Stimulated activated naive CD4-positive, alpha-beta T cell treated with Interleukin-2 at 50 U/mL for 16 hours (primary cell): Measurements from ENCODE around the gene DKK3.
"Not testable (repeated sequence)": the region's sequence is repeated elsewhere in the genome, so short reads cannot be mapped to it uniquely, and the experiment has no call there.

Experiments
- DNase-seq: peaks from one replicate; lab custom pipeline; 2025; lab: John Stamatoyannopoulos, UW

DKK3 gene

DNA sequence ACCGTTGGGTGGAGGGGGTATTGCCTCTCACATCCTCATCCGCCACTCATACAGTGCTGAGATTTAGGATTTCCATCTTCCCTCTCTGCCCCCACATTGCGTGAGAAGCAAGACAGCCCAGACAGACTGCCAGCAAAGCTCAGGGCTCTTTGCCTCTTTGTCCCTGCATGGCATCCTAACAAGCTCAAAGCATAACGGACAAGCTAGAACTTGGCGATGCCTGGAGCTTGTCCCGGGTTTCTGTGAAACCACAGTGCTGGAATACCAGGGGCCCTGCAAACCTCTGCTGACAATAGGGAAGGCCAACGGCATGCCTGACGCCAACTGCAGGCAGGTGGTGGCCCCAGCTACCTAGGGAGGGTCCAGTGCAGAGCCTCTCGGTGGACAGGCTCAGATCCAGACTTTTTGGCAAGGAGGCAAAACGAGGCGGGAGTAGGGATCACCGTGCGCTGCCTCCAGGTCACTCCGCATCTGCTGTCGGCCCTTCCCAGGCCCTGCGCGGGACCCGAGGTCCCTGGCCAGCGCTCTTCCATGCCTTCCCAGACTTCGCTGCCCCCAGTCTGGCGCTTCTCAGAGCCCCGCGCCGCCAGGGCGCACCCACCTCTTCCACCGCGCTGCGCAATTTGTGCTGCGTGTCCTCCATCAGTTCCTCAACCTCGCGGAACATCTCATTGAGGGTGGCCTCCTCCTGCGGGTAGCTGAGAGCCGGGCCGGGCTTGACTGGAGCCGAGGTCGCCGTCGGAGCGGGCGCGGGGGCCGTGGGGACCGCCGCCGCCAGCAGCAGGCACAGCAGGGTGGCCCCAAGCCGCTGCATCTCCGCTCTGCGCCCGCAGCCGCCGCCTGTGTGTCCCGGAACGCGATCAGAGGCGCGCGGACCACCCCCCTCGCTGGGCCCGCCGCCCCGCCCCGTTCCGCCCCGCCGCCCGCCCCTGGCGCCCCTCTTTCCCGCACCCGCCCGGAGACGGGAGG, at the start of gene DKK3:
DKK3 (minus strand) TSS at position 858 of the 969 bp plus-strand sequence; CDS start at position 814, 44 bp downstream.
- DNase-seq, result no peak

DNA sequence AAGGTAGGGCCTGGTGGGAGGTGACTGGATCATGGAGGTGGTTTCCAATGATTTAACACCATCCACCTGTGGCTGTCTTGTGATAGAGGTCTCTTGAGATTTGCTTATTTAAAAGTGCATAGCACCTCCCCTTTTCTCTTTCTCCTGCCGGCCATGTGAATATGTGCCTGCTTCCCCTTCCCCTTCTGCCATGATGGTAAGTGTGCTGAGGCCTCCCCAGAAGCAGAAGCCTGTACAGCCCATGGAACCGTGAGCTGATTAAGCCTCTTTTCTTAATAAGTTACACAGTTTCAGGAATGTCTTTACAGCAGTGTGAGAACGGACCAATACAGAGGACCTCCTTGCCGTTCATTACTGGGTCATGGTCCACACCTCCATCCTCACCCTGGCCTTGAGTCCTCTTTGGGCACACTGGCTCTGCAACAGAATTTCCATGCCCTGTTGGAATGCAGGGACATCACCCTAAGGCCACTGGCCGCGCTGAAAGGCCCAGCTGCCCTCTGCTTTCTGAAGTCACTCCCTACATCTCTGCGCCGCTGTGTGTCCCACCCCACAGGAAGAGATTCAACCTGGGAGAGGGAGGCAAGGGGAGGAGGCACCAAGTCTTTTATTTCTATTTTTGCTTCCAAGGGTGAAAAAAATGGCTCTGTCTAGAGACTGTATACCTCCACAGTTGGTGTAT, 49.0 kb upstream of the DKK3 start:
- no peak for DNase-seq

- DNase-seq, result no peak
Measured at GRCh38 chr11:12056119-12056518, 47.7 kb upstream of the DKK3 start.

DNA sequence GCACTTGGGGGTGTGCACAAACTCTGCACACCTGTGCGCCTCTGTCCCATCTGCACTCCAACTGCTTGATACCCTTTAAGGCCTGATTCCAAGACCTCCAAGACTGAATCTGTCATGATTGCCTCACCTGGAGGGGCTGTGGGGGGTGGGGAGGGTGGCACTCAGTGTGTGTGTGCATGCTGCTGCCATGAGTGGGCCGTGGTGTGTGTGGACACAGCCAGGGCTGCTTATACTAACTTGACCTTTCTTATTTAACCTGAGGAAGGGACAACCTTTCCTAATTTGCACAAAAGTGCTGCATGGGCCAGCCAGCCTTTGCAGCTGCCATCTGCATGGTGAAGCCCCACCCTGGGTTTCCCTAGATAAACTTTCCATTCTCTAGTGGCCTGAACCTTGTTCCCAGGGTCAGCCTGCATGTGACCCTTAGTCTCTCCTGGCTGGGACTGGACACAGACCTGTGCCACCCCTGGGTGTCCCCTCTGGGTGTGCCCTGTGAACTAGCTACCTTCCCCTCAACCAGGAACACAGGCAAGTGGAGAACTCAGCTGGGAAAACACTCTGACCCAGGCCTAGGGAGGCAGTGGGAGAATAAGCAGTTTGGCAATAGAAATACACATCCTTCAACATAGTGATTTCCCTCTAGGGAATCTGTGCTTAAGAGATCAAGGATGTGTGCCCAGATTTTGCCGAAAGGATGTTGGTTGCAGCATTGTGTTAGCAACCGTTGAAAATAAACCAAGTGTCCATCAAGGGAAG, 45.4 kb upstream of the DKK3 start:
- DNase-seq, result no peak

DNA sequence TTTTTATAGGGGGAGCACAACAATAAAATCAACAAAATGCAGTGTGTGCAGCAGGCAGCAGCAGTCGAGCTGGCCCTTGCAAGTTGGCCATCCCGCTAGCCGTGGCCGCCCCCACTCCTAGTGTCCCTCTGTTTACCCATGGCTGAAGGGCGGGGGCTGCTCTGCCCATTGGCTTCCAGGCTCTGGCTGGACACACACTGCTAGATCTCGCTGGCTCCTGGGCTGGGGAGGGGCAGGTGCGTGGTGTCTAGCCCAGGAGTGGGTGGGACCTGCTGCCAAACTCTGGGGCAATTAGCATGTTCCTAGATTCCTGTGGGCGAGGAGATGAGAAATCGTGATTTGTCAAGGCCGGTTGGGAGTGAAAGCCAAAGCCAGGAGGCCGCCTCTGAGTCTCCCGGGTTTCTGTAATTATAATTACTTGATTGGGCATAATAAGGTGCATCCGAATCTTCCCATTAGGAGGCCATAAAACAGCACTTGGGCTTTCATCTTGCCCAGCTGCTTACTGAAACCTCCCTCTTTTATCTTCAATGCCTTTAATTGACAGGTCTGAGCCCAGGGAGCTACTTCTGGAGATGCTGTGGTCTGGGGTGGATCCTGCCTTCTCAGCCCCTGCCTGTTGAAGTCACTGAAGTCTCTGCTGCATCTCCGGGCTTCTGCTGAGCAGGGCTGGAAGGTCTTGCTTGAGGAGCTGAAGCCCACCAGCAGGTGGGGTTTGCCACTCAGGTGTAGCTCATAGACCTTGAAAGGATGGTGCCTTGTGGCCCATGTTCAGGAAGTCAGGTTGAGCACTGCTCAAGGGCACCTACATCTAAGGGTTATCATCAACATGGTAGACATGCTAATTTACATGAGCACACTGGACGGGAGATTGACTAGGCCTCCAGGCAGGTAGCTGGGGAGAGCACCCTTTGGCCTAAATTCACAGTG, 44.5 kb upstream of the DKK3 start:
- DNase-seq, result no peak

DNA sequence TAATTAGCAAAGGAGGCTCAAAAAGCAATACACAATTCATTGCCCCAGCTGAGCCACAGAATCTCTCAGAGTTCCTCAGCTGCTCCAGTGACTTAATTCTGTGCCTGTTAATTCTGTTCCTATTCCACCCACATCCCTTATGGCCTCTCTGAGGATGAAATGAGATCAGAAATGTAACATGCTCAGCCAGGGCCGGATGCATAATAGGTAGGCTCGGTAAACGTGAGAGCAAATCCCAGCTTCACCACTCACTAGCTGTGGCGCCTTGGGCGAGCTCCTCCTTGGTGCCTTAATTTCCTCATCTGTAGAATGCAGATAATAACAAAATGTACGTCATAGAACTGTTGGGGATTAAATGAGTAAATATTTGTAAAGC, 42.8 kb upstream of the DKK3 start:
- no peak for DNase-seq

- no peak for DNase-seq
Measured at GRCh38 chr11:12050470-12051286, 42.3 kb upstream of the DKK3 start.

DNA sequence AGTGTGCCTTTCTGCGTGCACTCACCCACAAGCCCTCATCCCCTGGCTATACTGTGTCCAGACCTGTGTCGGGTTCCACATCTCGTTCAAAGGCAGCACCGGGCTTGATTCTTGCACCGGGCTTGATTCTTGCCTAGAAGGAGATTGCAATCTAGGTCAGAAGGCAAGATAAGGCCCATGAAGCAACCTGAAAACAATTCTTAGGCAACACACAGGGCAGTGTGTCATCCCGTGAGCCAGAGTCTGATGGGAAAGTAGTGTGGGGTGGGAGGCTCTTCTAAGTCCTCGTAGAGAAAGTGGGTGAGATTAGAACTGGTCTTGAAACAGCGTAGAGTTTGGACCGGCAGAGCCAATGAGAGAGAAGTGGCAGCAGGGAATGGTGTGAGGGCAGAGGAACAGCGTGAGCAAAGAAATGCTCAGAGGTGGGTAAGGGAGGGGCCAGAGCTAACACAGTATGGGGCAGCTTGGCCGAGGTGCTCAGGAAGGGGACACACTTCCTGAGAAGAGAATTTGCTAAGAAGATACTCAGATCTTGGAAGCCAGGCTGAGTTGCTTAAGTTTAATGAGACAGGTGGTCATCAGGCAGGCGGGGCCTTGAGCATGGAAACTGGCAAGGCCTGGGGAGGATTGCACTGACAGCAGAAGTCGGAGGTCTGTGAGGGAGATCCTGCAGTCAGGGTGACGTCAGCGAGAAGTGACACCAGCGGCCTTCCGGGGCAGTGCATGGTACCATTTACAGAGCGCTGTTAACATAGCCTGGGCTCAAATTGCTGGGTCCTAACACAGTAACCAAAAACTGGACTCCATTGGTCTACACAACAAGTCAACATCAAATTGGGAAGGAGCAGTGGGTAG, 40.7 kb upstream of the DKK3 start:
- no peak for DNase-seq

DNA sequence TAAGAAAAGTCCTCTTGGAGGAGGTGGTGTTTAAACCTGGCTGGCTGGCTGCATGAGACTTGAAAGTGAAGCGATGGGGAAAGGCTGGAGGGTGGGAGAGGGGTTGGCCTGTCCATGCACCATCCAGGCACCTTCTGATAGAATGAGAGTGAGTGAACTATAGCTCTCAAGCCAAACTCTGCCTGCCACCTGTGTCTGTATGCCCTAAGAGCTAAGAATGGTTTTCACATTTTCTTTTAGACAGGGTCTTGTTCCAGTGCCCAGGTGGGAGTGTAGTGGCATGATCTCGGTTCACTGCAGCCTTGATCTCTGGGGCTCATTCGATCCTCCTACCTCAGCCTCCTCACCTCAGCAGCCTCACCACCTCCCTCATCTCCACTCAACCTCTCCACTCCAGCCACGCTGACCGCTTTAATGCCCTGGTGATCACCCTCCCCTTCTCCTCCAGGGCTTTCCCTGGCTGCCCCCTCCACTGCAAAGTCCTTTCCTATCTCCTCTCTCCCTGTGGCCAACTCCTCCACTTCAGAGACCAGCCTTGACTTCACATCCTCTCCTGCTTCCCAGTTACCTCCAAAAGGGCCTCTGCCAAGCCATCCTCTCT, 38.3 kb upstream of the DKK3 start:
- DNase-seq, result no peak

DNA sequence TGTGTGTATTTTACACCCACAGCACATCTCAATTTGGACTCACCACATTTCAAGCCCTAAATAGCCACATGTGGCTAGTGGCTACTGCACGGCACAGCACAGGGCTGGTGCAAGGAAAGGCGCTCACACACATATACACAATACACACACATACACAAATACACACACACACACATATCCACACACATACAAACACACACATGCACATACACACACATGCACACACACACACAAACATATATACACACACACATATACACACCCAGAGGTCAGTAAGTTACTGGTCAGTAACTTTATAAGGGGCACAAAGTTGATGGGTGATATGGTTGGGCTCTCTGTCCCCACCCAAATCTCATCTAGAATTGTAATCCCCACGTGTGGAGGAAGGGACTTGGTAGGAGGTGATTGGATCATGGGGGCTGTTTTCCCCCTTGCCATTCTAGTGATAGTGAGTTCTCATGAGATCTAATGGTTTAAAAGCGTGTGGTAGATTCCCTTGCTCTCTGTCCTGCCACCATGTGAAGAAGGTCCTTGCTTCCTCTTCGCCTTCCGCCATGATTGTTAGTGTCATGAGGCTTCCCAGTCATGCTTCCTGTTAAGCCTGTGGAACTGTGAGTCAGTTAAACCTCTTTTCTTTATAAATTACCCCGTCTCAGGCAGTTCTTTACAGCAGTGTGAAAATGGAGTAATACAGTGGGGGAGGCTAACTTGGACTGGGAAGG, 37.6 kb upstream of the DKK3 start:
- DNase-seq, result no peak

- no peak for DNase-seq
Measured at GRCh38 chr11:12044799-12045198, 36.4 kb upstream of the DKK3 start.

DNA sequence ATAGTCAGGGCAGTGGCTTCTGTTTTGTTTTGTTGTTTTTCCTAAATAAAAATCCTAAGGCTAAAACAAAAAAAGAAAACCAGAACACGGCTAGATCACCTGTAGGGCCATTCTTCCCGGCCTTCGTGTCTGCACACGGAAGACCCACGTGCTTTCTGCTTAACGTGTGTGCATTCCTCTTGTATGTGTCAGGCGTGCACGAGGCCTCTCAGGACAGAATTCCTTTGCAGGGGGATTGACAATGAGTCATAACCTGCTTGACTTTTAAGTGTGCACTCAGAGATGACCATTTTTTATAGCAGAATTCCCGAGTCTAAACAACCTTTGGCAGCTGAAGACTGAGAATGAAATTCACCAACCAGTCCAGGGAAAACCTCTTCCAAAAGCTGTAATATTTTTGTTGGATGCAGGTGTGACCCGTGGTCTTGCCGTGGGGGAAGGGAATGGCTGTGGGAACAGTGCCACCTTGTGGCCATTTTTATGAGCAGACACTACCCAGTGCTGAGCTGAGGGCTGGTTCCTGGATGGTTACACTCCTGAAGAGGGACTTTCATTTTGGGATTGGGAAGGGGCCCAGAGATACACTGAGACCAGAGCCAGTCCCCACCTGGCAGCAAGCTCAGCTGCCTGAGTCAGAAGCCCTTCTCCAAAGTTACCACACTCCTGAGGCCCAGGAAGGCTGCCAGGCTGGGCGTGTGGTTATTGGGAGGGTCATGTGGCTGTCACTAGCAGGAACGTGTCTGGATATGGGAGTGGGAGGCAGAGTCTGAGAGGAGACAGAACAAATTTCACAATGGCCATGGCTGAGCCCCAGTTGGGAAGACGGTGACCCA, 35.7 kb upstream of the DKK3 start:
- DNase-seq, result peak; percentile 45

- no peak for DNase-seq
Measured at GRCh38 chr11:12043221-12043620, 34.8 kb upstream of the DKK3 start.

DNA sequence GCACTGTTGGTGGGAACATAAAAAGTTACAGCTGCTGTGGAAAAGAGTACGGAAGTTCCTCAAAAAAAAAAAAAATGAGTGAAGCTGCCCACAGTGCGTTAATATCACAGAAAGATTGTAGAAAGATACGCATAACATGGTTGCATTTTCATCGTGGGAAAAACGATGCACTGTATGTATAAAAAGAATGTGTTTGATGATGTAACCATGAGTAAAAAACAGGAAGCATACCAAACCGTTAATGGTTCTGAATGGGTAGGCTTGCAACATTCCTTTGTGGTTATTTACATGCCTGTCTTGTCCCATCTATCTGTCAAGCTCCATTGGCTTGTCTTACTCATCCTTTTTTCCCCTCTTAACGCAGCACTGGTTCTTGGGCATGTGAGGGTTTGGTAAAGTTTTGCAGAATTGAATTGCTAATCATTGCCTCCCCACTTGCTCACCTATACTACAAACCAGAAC, 33.8 kb upstream of the DKK3 start:
- no peak for DNase-seq

GRCh38 chr11:12040719-12041118, 32.3 kb upstream of the DKK3 start:
- DNase-seq, result not testable (repeated sequence)

DNA sequence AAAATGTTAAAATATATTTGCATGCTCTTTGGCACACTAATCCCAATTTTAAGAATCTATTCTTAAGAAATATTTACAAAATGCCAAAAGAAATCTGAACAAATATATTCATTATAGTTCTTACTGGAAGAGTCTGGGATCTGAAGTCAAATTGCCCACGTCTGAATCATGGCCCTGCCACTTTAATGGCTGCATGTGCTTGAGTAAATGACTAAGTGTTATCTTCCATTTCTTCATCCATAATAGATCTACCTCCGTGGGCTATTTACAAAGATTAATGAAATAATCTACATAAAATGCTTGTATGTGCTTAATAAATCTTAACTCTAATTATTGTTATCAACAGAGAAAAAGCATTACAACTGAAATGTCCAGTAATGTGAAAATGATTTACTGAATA, 24.5 kb upstream of the DKK3 start:
- no peak for DNase-seq

GRCh38 chr11:12031856-12032544, 23.6 kb upstream of the DKK3 start:
- DNase-seq, result no peak
